ENCODE results near the gene MARCHF2. TPM values are rescaled to one million over a fixed set of nuclear protein-coding genes. Genes with fewer than 3 reads are reported as not detected.

The MARCHF2 gene
- polyA plus RNA-seq, 4 donors = 8.3 to 30.0 (median 24.4) TPM

DNA sequence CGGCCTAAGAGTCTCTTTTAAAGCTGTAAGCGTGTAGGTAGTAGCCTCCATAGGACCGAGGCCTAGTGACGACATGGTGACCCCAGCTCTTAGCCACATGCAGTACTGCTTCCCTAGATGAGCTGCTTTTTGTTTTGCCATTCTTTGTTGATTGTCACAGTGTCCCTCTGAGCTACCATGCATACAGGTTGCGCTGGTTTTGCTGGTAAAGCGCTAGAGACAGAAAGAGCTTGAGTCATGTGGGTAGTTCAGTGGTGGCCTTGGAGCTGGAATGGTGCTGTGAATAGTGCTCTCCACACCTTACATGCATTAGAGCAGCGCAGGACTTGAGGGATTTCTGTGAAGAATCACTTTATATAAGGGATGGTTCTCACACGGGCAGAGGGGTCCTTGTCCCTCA, 36.7 kb downstream of the MARCHF2 start:
- Histone ChIP-seq H3K27ac (ENCODE audit: low read depth in 1 of 3, low read length in 2 of 3) (no peak overlapping the region), H3K4me3 (ENCODE audit: low read depth in 1 of 3, low read length in 3 of 3) (no peak overlapping the region), H3K36me3 (ENCODE audit: control insufficient read depth in 3 of 3, insufficient read depth in 2 of 3, low read depth in 1 of 3, low read length in 3 of 3) (peaks cover 0 to 38% (median 0%) of the 10 kb centered on the region in 3 donors), H3K4me1 (ENCODE audit: control insufficient read depth in 3 of 3, insufficient read depth in 2 of 3, low read depth in 1 of 3, low read length in 2 of 3) (peaks cover 0 to 30% (median 22%) of the 10 kb centered on the region in 3 donors), H3K9me3 (ENCODE audit: control insufficient read depth in 2 of 2, insufficient read depth in 1 of 2, low read depth in 1 of 2, low read length in 1 of 2) (no peaks in the 10 kb centered on the region), H3K27me3 (ENCODE audit: control insufficient read depth in 3 of 3, insufficient read depth in 3 of 3, low read length in 3 of 3) (no peaks in the 10 kb centered on the region)
- WGBS, 3 donors = 69 to 71% (median 70%) methylated on average over 7 to 8 of the region's 8 CpGs
- FAIRE-seq (no peak), DNase-seq (no peak)

- 59 to 67% (median 62%) methylated on average over 6 of the region's 6 CpGs for WGBS, 3 donors
- no peak for FAIRE-seq
- DNase-seq = no peak
- Histone ChIP-seq H3K36me3 (ENCODE audit: control insufficient read depth in 3 of 3, insufficient read depth in 2 of 3, low read depth in 1 of 3, low read length in 3 of 3) (peaks cover 0 to 42% (median 8%) of the 10 kb centered on the region in 3 donors), H3K4me3 (ENCODE audit: low read depth in 1 of 3, low read length in 3 of 3) (no peak overlapping the region), H3K27ac (ENCODE audit: low read depth in 1 of 3, low read length in 2 of 3) (no peak overlapping the region), H3K4me1 (ENCODE audit: control insufficient read depth in 3 of 3, insufficient read depth in 2 of 3, low read depth in 1 of 3, low read length in 2 of 3) (peaks cover 0 to 28% (median 19%) of the 10 kb centered on the region in 3 donors), H3K27me3 (ENCODE audit: control insufficient read depth in 3 of 3, insufficient read depth in 3 of 3, low read length in 3 of 3) (no peaks in the 10 kb centered on the region), H3K9me3 (ENCODE audit: control insufficient read depth in 2 of 2, insufficient read depth in 1 of 2, low read depth in 1 of 2, low read length in 1 of 2) (no peaks in the 10 kb centered on the region)
These were observed 38.3 kb downstream of the MARCHF2 start for GRCh38 chr19:8451377-8451776.

DNA sequence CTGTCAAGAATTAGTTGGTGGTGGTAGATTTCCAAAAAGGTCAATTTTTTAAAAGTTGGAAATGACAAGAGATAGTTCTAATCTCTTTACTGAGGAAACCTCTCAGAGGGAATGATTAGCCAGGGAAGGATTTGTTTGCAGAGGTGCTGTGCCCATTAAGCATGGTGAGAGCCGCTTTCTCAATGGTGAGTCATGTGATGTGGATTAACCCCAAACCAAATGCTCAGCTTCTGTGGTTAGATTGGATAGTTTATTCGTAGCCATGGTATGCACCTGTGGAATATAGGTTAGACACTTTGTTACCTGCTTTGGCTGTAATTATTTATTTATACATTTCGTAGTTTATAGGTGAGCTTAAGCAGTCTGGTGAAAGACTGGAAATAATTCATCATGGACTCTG, 38.8 kb downstream of the MARCHF2 start:
- FAIRE-seq (no peak), DNase-seq (peak in 1 of 2 donors; percentile 51)
- no peaks in the 10 kb centered on the region for H3K9me3 ChIP-seq (ENCODE audit: control insufficient read depth in 2 of 2, insufficient read depth in 1 of 2, low read depth in 1 of 2, low read length in 1 of 2)
- H3K4me1 ChIP-seq (ENCODE audit: control insufficient read depth in 3 of 3, insufficient read depth in 2 of 3, low read depth in 1 of 3, low read length in 2 of 3) = peaks cover 0 to 24% (median 14%) of the 10 kb centered on the region in 3 donors
- H3K27me3 ChIP-seq (ENCODE audit: control insufficient read depth in 3 of 3, insufficient read depth in 3 of 3, low read length in 3 of 3) = no peaks in the 10 kb centered on the region
- H3K27ac ChIP-seq (ENCODE audit: low read depth in 1 of 3, low read length in 2 of 3) = no peak overlapping the region
- peaks cover 0 to 43% (median 13%) of the 10 kb centered on the region in 3 donors for H3K36me3 ChIP-seq (ENCODE audit: control insufficient read depth in 3 of 3, insufficient read depth in 2 of 3, low read depth in 1 of 3, low read length in 3 of 3)
- no peak overlapping the region for H3K4me3 ChIP-seq (ENCODE audit: low read depth in 1 of 3, low read length in 3 of 3)
- 41 to 52% (median 49%) methylated on average over 3 of the region's 3 CpGs for WGBS, 3 donors

GRCh38 chr19:8452446-8453123, 39.5 kb downstream of the MARCHF2 start:
- Histone ChIP-seq H3K9me3 (ENCODE audit: control insufficient read depth in 2 of 2, insufficient read depth in 1 of 2, low read depth in 1 of 2, low read length in 1 of 2) (no peaks in the 10 kb centered on the region), H3K4me1 (ENCODE audit: control insufficient read depth in 3 of 3, insufficient read depth in 2 of 3, low read depth in 1 of 3, low read length in 2 of 3) (peaks cover 0 to 24% (median 11%) of the 10 kb centered on the region in 3 donors), H3K4me3 (ENCODE audit: low read depth in 1 of 3, low read length in 3 of 3) (no peak overlapping the region), H3K27me3 (ENCODE audit: control insufficient read depth in 3 of 3, insufficient read depth in 3 of 3, low read length in 3 of 3) (no peaks in the 10 kb centered on the region), H3K27ac (ENCODE audit: low read depth in 1 of 3, low read length in 2 of 3) (no peak overlapping the region), H3K36me3 (ENCODE audit: control insufficient read depth in 3 of 3, insufficient read depth in 2 of 3, low read depth in 1 of 3, low read length in 3 of 3) (peaks cover 0 to 39% (median 13%) of the 10 kb centered on the region in 3 donors)
- WGBS, 3 donors = 57 to 66% (median 63%) methylated on average over 4 of the region's 4 CpGs
- FAIRE-seq = no peak
- no peak for DNase-seq

DNA sequence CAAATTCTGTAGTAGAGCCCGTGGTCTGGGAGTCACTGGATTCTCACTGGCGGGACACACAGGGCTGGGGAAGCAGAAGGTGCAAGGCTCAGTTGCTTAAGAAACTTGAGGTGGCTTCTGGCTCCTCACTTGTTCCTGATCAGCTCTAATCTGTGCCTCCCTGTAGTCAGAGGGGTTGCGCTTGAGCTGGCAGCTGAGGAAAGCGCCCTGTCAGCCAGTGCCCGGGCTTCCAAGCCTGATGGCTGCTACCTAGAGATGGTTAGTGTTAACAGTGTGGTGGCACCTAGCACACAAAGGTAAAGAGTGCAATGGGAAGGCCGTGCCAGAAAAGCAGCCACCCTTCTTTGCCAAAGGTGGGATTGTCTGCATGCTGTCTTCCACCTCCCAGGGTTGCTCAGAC, 40.5 kb downstream of the MARCHF2 start:
- WGBS, 3 donors = 83 to 87% (median 83%) methylated on average over 6 of the region's 6 CpGs

DNA sequence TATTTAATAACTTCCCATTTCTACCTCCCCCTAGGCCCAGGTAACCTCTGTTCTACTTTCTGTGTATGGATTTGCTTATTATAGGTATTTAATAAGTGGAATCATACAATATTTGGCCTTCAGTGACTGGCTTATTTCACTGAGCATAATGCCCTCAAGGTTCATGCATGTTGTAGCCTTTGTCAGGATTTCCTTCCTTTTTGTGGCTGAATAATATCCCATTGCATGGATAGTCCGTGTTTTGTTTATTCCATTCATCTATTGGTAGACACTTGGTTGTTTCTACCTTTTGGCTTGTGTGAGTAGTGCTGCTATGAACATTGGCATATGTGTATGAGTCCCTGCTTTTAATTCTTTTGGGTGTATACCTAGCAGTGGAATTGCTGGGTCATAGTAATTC, 41.1 kb downstream of the MARCHF2 start:
- Histone ChIP-seq H3K9me3 (ENCODE audit: control insufficient read depth in 2 of 2, insufficient read depth in 1 of 2, low read depth in 1 of 2, low read length in 1 of 2) (no peaks in the 10 kb centered on the region), H3K4me3 (ENCODE audit: low read depth in 1 of 3, low read length in 3 of 3) (no peak overlapping the region), H3K27me3 (ENCODE audit: control insufficient read depth in 3 of 3, insufficient read depth in 3 of 3, low read length in 3 of 3) (no peaks in the 10 kb centered on the region), H3K4me1 (ENCODE audit: control insufficient read depth in 3 of 3, insufficient read depth in 2 of 3, low read depth in 1 of 3, low read length in 2 of 3) (peaks cover 0 to 24% (median 5%) of the 10 kb centered on the region in 3 donors), H3K27ac (ENCODE audit: low read depth in 1 of 3, low read length in 2 of 3) (no peak overlapping the region), H3K36me3 (ENCODE audit: control insufficient read depth in 3 of 3, insufficient read depth in 2 of 3, low read depth in 1 of 3, low read length in 3 of 3) (peaks cover 0 to 38% (median 13%) of the 10 kb centered on the region in 3 donors)
- WGBS, 3 donors = 46 to 69% (median 53%) methylated on average over 1 of the region's 1 CpG
- DNase-seq = no peak
- no peak for FAIRE-seq

More for the DNA sequence above, 40.5 kb downstream of the MARCHF2 start:
- FAIRE-seq (no peak), DNase-seq (no peak)
- Histone ChIP-seq H3K27ac (ENCODE audit: low read depth in 1 of 3, low read length in 2 of 3) (no peak overlapping the region), H3K9me3 (ENCODE audit: control insufficient read depth in 2 of 2, insufficient read depth in 1 of 2, low read depth in 1 of 2, low read length in 1 of 2) (no peaks in the 10 kb centered on the region), H3K4me3 (ENCODE audit: low read depth in 1 of 3, low read length in 3 of 3) (no peak overlapping the region), H3K4me1 (ENCODE audit: control insufficient read depth in 3 of 3, insufficient read depth in 2 of 3, low read depth in 1 of 3, low read length in 2 of 3) (peaks cover 0 to 25% (median 11%) of the 10 kb centered on the region in 3 donors), H3K36me3 (ENCODE audit: control insufficient read depth in 3 of 3, insufficient read depth in 2 of 3, low read depth in 1 of 3, low read length in 3 of 3) (peaks cover 0 to 35% (median 13%) of the 10 kb centered on the region in 3 donors), H3K27me3 (ENCODE audit: control insufficient read depth in 3 of 3, insufficient read depth in 3 of 3, low read length in 3 of 3) (no peaks in the 10 kb centered on the region)

GRCh38 chr19:8455018-8455417, 41.9 kb downstream of the MARCHF2 start:
- Histone ChIP-seq H3K27me3 (ENCODE audit: control insufficient read depth in 3 of 3, insufficient read depth in 3 of 3, low read length in 3 of 3) (no peaks in the 10 kb centered on the region), H3K4me1 (ENCODE audit: control insufficient read depth in 3 of 3, insufficient read depth in 2 of 3, low read depth in 1 of 3, low read length in 2 of 3) (peaks cover 0 to 26% (median 8%) of the 10 kb centered on the region in 3 donors), H3K9me3 (ENCODE audit: control insufficient read depth in 2 of 2, insufficient read depth in 1 of 2, low read depth in 1 of 2, low read length in 1 of 2) (no peaks in the 10 kb centered on the region), H3K36me3 (ENCODE audit: control insufficient read depth in 3 of 3, insufficient read depth in 2 of 3, low read depth in 1 of 3, low read length in 3 of 3) (peaks cover 0 to 34% (median 13%) of the 10 kb centered on the region in 3 donors), H3K4me3 (ENCODE audit: low read depth in 1 of 3, low read length in 3 of 3) (no peak overlapping the region), H3K27ac (ENCODE audit: low read depth in 1 of 3, low read length in 2 of 3) (no peak overlapping the region)
- FAIRE-seq (no peak), DNase-seq (no peak)
- 63 to 70% (median 68%) methylated on average over 5 of the region's 5 CpGs for WGBS, 3 donors

GRCh38 chr19:8456064-8456463, 43.0 kb downstream of the MARCHF2 start:
- Histone ChIP-seq H3K27me3 (ENCODE audit: control insufficient read depth in 3 of 3, insufficient read depth in 3 of 3, low read length in 3 of 3) (no peaks in the 10 kb centered on the region), H3K36me3 (ENCODE audit: control insufficient read depth in 3 of 3, insufficient read depth in 2 of 3, low read depth in 1 of 3, low read length in 3 of 3) (peaks cover 0 to 34% (median 13%) of the 10 kb centered on the region in 3 donors), H3K9me3 (ENCODE audit: control insufficient read depth in 2 of 2, insufficient read depth in 1 of 2, low read depth in 1 of 2, low read length in 1 of 2) (no peaks in the 10 kb centered on the region), H3K4me3 (ENCODE audit: low read depth in 1 of 3, low read length in 3 of 3) (no peak overlapping the region), H3K4me1 (ENCODE audit: control insufficient read depth in 3 of 3, insufficient read depth in 2 of 3, low read depth in 1 of 3, low read length in 2 of 3) (peaks cover 0 to 35% (median 8%) of the 10 kb centered on the region in 3 donors), H3K27ac (ENCODE audit: low read depth in 1 of 3, low read length in 2 of 3) (no peak overlapping the region)
- WGBS, 3 donors = 61 to 74% (median 66%) methylated on average over 7 of the region's 7 CpGs
- DNase-seq = no peak
- FAIRE-seq = no peak

Measured in small intestine (tissue), 7 donors.